HepG2 (cell line): ENCODE measurements around the gene POLR3GL. TPM values are rescaled to one million over a fixed set of nuclear protein-coding genes. Genes with fewer than 3 reads are reported as not detected.

Source experiments
- ATAC-seq: fragments of 200-7000 bp; cut with Tn5 transposase; 3 replicates; pipeline ENCODE4 v1.9.1; 2020; ENCODE audit warnings: mild to moderate bottlenecking, moderate library complexity
- BruUV-seq: library from RNA; stranded (reverse); fragments of 400-500 nt; replicated peaks from 2 replicates; lab custom pipeline; 2021; lab: Mats Ljungman, UMichigan
- CTCF ChIA-PET: fragments of 300-600 bp; formaldehyde crosslinking; extraction: SDS; loops from one replicate; lab custom pipeline; 2021; ENCODE audit warnings: low total read pairs, inconsistent platforms, low intra/inter-chr PET ratio; lab: Yijun Ruan, JAX
- POLR2A ChIA-PET: fragments of 350-600 bp; sonication (Branson Sonifier 250); formaldehyde crosslinking; loops from one replicate; lab custom pipeline; 2020; ENCODE audit warnings: antibody characterized with exemption, inconsistent platforms; lab: Yijun Ruan, JAX
- DNase-seq: peaks from one replicate; pipeline ENCODE4 v3.0.0-alpha.2; 2015; ENCODE audit warnings: low spot score
- FAIRE-seq: peaks from 3 replicates; lab custom pipeline; 2011; peaks lifted over from hg19 to GRCh38; lab: Jason Lieb, UNC
- H2AFZ ChIP-seq: one replicate; pipeline ENCODE4 v1.6.1; 2011; ENCODE audit warnings: low read length, inconsistent platforms
- H3K27ac ChIP-seq: fragments of 300-600 bp; 3 replicates; pipeline ENCODE4 v1.8.0; 2011; ENCODE audit warnings: mixed run types, mild to moderate bottlenecking, mixed read lengths, low read length, inconsistent platforms; ENCODE audit not compliant: insufficient read depth; ENCODE audit errors: extremely low read length
- H3K27me3 ChIP-seq, 2 experiments: fragments of 200-600 bp in 1 of 2; 2 replicates in 1 of 2; 3 replicates in 1 of 2; pipeline versions ENCODE4 v1.6.0 to v1.8.0; 2011; ENCODE audit warnings: low read length in 2 of 2, mild to moderate bottlenecking in 2 of 2, moderate library complexity in 2 of 2, inconsistent platforms in 1 of 2; ENCODE audit not compliant: insufficient read depth in 2 of 2, control insufficient read depth in 1 of 2
- H3K36me3 ChIP-seq, 2 experiments: fragments of 200-600 bp in 1 of 2; replicated peaks in 1 of 2; 2 replicates in 1 of 2; 3 replicates in 1 of 2; pipeline versions ENCODE4 v1.5.1 to v1.8.0; 2011; ENCODE audit warnings: low read length in 2 of 2, inconsistent platforms in 1 of 2; ENCODE audit not compliant: insufficient read depth in 2 of 2, control insufficient read depth in 1 of 2
- H3K4me1 ChIP-seq: 2 replicates; pipeline ENCODE4 v1.5.1; 2012; ENCODE audit warnings: low read length, inconsistent platforms; ENCODE audit not compliant: insufficient read depth
- H3K4me2 ChIP-seq: 2 replicates; pipeline ENCODE4 v1.6.0; 2011; ENCODE audit warnings: low read depth, low read length, inconsistent platforms
- H3K4me3 ChIP-seq, 3 experiments: fragments of 200-600 bp in 1 of 3; sonication (generic), shearing (Covaris generic) in 1 of 3; replicated peaks in 1 of 3; 2 replicates each; pipeline ENCODE4 v1.5.1; 2011 to 2016; ENCODE audit warnings: low read length in 3 of 3, inconsistent platforms in 2 of 3, low read depth in 2 of 3, mild to moderate bottlenecking in 2 of 3, control low read depth in 1 of 3, mixed read lengths in 1 of 3; ENCODE audit not compliant: insufficient read depth in 1 of 3
- H3K79me2 ChIP-seq: one replicate; pipeline ENCODE4 v1.6.1; 2011; ENCODE audit warnings: low read length, inconsistent platforms; ENCODE audit not compliant: insufficient read depth
- H3K9ac ChIP-seq: 2 replicates; pipeline ENCODE4 v1.6.0; 2011; ENCODE audit warnings: mild to moderate bottlenecking, low read depth, low read length, inconsistent platforms; ENCODE audit not compliant: insufficient read depth
- H3K9me3 ChIP-seq: 2 replicates; pipeline ENCODE4 v1.5.1; 2012; ENCODE audit warnings: mild to moderate bottlenecking, low read length
- H4K20me1 ChIP-seq: 2 replicates; pipeline ENCODE4 v1.6.0; 2011; ENCODE audit warnings: inconsistent platforms, mild to moderate bottlenecking, low read length, moderate library complexity; ENCODE audit not compliant: insufficient read depth
- ATF3 ChIP-seq: sonication (generic); formaldehyde crosslinking; IDR thresholded peaks from 2 replicates; pipeline ENCODE4 v1.4.0; 2020; ENCODE audit warnings: missing genetic modification reagents
- GLMP ChIP-seq: sonication (generic); formaldehyde crosslinking; IDR thresholded peaks from 2 replicates; pipeline ENCODE4 v1.9.0; 2021; ENCODE audit warnings: missing genetic modification reagents, mild to moderate bottlenecking, borderline replicate concordance
- HNRNPK ChIP-seq: fragments of 200-400 bp; formaldehyde crosslinking; IDR thresholded peaks from 2 replicates; pipeline ENCODE4 v1.6.1; 2018; ENCODE audit warnings: low read length, low read depth, moderate library complexity, mild to moderate bottlenecking; ENCODE audit not compliant: poor library complexity, severe bottlenecking
- HOXA3 ChIP-seq: sonication (generic); formaldehyde crosslinking; IDR thresholded peaks from 2 replicates; pipeline ENCODE4 v1.5.0; 2020; ENCODE audit warnings: missing genetic modification reagents
- PLSCR1 ChIP-seq: sonication (generic); formaldehyde crosslinking; IDR thresholded peaks from 2 replicates; pipeline ENCODE4 v1.5.0; 2020; ENCODE audit warnings: missing genetic modification reagents, mild to moderate bottlenecking, borderline replicate concordance
- PRDM15 ChIP-seq: sonication (generic); formaldehyde crosslinking; IDR thresholded peaks from 2 replicates; pipeline ENCODE4 v1.4.0; 2020; ENCODE audit warnings: missing genetic modification reagents
- PRPF4 ChIP-seq: fragments of 200-400 bp; formaldehyde crosslinking; IDR thresholded peaks from 2 replicates; pipeline ENCODE4 v1.6.1; 2016; ENCODE audit warnings: low read length, low read depth; ENCODE audit not compliant: poor library complexity, severe bottlenecking
- SAP130 ChIP-seq: IDR thresholded peaks from 2 replicates; pipeline ENCODE4 v1.6.1; 2016; ENCODE audit warnings: low read depth
- TEAD3 ChIP-seq: optimal IDR thresholded peaks from 2 replicates; pipeline ENCODE3; 2016; ENCODE audit warnings: borderline replicate concordance
- ZFP36L1 ChIP-seq: sonication (generic); formaldehyde crosslinking; IDR thresholded peaks from 2 replicates; pipeline ENCODE4 v1.8.0; 2022; ENCODE audit warnings: mild to moderate bottlenecking, missing genetic modification reagents, moderate library complexity
- ZFYVE20 ChIP-seq: sonication (generic); formaldehyde crosslinking; IDR thresholded peaks from 2 replicates; pipeline ENCODE4 v1.8.0; 2023; ENCODE audit warnings: low read depth, mild to moderate bottlenecking, moderate library complexity, missing genetic modification reagents, borderline replicate concordance
- ZKSCAN8 ChIP-seq: IDR thresholded peaks from 2 replicates; pipeline ENCODE4 v1.6.1; 2016; ENCODE audit warnings: borderline replicate concordance, missing genetic modification reagents, missing compliant biosample characterization
- ZMYM2 ChIP-seq: sonication (generic); formaldehyde crosslinking; IDR thresholded peaks from 2 replicates; pipeline ENCODE4 v1.8.0; 2022; ENCODE audit warnings: mild to moderate bottlenecking, missing genetic modification reagents
- ZNF124 ChIP-seq: sonication (generic); formaldehyde crosslinking; IDR thresholded peaks from 2 replicates; pipeline ENCODE4 v1.4.0; 2020; ENCODE audit warnings: missing genetic modification reagents
- ZNF777 ChIP-seq: sonication (generic); formaldehyde crosslinking; IDR thresholded peaks from 2 replicates; pipeline ENCODE4 v1.4.0; 2020; ENCODE audit warnings: missing genetic modification reagents
- ZNF784 ChIP-seq: sonication (generic); formaldehyde crosslinking; IDR thresholded peaks from 2 replicates; pipeline ENCODE4 v1.5.1; 2020; ENCODE audit warnings: missing genetic modification reagents, mild to moderate bottlenecking, borderline replicate concordance
- WGBS: methylation state at CpG from one replicate; pipeline ENCODE4 v1.1.6; 2017; ENCODE audit warnings: low lambda C conversion rate; 5-methylcytosine and 5-hydroxymethylcytosine counted together
- in situ Hi-C: cut with HindIII; loops from 2 replicates; pipeline ENCODE4 v1.10.0; 2017; ENCODE audit warnings: low pct_unique_long_range_greater_than_20kb; ENCODE audit not compliant: extremely low pct_ligation_motif_present
- intact Hi-C: fragments of 100-400 bp; cut with micrococcal nuclease; formaldehyde crosslinking; loops from one replicate; pipeline ENCODE4 v1.10.0; 2022; ENCODE audit not compliant: unreplicated experiment
- polyA plus RNA-seq, 8 experiments: library from polyadenylated mRNA; depleted of rRNA in 3 of 8; stranded (reverse) in 7 of 8; unstranded in 1 of 8; fragments of >200 nt; fragmentation: Illumina TruSeq in 4 of 8; extraction: Trizol in 4 of 8; gene quantifications; 2 replicates each; pipeline versions ENCODE4 v1.2.1 to v1.2.3, GENCODE V29; 2011 to 2016; ENCODE audit warnings: low read depth in 4 of 8, missing spikeins in 1 of 8, mixed read lengths in 1 of 8; ENCODE audit not compliant: insufficient read depth in 1 of 8
- total RNA-seq, 5 experiments: library from RNA; depleted of rRNA; stranded (reverse); fragments of >200 nt; fragmentation: Illumina TruSeq; extraction: Trizol; gene quantifications; 2 replicates each; pipeline ENCODE4 v1.2.3, GENCODE V29; 2016; ENCODE audit warnings: low read depth in 1 of 5

POLR3GL gene
- total and polyA plus RNA-seq, 2 of the 13 experiments (the other 11 are each of a cell fraction or from before 2014, with no cell fraction given), result 11.5 to 12.4 TPM

- in situ Hi-C loops, result loop anchor here (5.0 to 10.0 kb wide), 2 partner anchors 36 to 168 kb away; partner anchors contain the start of gene NUDT17
- no peak for TF ChIP-seq ZNF777 (CRISPR knock-in tag)
- TF ChIP-seq ZKSCAN8 (CRISPR knock-in tag), result no peak
- no peak for TF ChIP-seq ZNF784 (CRISPR knock-in tag)
- TF ChIP-seq PRDM15 (CRISPR knock-in tag), result no peak
- no peak for TF ChIP-seq HNRNPK
- 0 out of 2 replicates have a peak, but pooled peaks have one; percentile 15 for TF ChIP-seq SAP130 (CRISPR knock-in tag)
- no peak for TF ChIP-seq ZFP36L1
- TF ChIP-seq ATF3 (CRISPR knock-in tag), result no peak
- TF ChIP-seq PRPF4, result no peak
- no peak for TF ChIP-seq ZMYM2 (CRISPR knock-in tag)
- no peak for TF ChIP-seq HOXA3 (CRISPR knock-in tag)
- no peak for TF ChIP-seq ZNF124
- no peak for TF ChIP-seq PLSCR1
- TF ChIP-seq GLMP (CRISPR knock-in tag), result no peak
- no peak for TF ChIP-seq TEAD3 (CRISPR knock-in tag)
- no peak for TF ChIP-seq ZFYVE20 (CRISPR knock-in tag)
Observed at GRCh38 chr1:146012703-146013558, 48.4 kb downstream of the POLR3GL start.

More at GRCh38 chr1:146012703-146013558, 48.4 kb downstream of the POLR3GL start:
- Histone ChIP-seq H3K9me3 (no peaks in the 10 kb centered on the region), H3K36me3 (no peaks in the 10 kb centered on the region), H4K20me1 (no peaks in the 10 kb centered on the region), H3K4me2 (no peak overlapping the region), H3K4me1 (peaks cover 22% of the 10 kb centered on the region), H3K4me3 (no peak overlapping the region), H3K27ac (no peak overlapping the region), H3K27me3 (no peaks in the 10 kb centered on the region), H3K79me2 (no peaks in the 10 kb centered on the region), H3K9ac (no peak overlapping the region), H2AFZ (no peak overlapping the region)
- ChIA-PET POLR2A (interaction anchor here (0.8 kb wide), 1 partner anchor 16 kb away, joined by 3 read pairs; no protein-coding TSS in a partner anchor), CTCF (interaction anchor here (0.8 to 2.9 kb wide), 4 partner anchors 35 to 167 kb away, joined by 3 to 23 read pairs (median 14); partner anchors contain the start of gene NUDT17)
- WGBS, result 3% methylated on average over 4 of the region's 4 CpGs
- peak; percentile 54 for ATAC-seq
- peak; percentile 63 for DNase-seq
- intact Hi-C loops, result loop anchor here (1.0 kb wide), 2 partner anchors 121 to 168 kb away; partner anchors contain the start of gene NUDT17
- peak; percentile 80 for FAIRE-seq
- BruUV-seq, result no TSS peak
